Islet precursor cell (in vitro differentiated cells): ENCODE data around the gene PPFIA2.

Source experiments
- DNase-seq: peaks from one replicate; pipeline ENCODE4 v3.0.0-alpha.2; 2018

The PPFIA2 gene

DNA sequence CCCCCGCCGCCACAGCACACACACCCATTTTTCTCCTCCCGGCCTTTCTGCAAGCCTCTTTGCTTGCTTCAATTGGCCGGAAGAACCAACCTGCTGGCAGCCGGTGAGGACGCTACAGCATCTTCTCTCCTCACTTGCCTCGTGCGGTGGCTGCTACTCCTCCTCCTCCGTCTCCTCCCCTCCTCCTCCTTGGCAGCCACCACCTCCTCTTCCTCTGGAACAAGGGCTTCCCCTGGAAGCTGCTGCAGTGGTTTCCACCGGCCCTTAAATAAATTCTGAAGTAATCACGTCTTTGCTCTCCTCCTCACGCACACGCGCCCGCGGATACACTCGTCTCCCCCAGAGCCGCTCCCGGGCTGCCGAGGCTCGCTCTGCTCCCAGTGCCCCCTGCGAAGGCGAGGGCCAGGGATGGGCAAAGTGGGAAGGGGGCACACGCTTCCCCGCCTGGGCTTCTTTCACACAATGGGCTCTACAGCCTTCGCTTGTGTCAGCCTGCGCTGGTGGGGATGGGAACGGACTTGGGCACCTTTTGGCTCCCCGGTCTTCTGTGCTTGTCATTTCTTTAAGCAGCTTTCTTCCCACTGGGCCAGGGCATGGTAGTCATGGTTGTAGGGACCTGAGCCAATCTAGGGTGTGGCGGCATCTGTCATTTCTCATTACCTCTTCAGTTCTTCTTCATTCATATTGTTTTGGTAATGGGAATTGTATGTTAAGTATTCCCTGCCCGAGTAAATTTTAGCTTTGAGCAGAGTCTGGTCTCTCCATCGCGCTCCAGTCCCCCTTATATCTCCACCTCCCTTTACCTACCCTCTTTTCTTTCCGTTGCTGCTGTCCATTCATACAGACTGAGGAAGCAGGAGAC is at the start of gene PPFIA2:
PPFIA2 (minus strand) TSS at position 161 of the 862 bp plus-strand sequence.
- peak; percentile 82 for DNase-seq

DNA sequence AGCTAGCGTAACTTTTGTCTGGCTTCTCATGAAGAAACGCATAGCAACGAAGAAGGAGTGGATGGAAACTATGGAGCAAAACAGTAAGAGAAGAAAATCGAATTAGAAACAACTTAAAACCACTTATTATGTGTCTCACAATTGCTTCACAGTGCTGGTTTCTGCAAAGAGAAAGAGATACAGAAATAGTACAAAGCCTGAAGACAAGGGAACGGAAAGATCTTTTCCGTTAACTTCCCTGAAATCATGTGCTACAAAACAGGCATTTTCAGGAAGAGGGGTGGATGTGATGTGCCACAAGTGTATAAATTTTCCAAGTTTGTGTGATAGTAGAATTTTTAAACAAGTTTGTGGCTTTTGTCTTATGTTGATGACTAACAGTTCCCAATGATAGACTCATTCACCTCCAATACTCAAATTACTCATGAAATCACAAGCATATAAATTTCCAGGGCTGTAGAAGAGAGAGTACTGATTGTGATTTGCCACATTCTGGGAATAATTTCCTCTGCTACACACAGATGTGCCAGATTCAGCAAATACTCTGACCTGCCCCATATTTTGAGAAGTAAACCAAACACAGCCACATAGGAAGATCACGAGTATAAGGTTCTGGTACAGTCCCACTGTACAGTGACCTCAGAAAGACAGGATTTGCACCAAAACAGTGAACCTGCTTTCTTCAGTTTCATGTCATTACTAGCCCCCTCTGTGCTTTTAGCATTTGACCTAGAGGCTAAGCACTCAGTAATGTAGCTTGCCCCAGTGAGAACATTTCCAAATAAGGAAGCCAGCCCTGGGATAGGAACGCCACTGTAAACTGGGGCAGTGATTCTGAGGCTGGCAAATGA is 41.4 kb upstream of the PPFIA2 start:
- peak; percentile 78 for DNase-seq

DNA sequence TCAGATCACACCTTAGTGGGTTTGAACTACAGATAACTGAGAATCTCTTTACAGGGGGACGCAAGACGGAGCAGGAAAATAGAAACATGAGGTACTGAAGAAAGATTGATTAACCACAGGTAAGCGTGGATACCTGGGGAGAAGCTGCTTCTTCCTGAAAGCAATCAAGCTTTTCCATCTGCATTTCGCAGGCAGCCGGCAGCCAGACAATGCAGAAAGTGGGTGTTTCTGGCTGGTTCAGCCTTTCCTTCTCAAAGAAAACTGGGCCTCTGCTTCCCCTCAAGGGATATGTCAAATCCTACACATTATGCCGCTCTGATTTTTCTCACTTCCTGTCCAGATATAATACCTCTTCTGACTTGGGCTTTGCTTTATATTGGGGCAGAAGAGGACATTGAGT is 39.1 kb upstream of the PPFIA2 start:
- DNase-seq: peak; percentile 67

DNA sequence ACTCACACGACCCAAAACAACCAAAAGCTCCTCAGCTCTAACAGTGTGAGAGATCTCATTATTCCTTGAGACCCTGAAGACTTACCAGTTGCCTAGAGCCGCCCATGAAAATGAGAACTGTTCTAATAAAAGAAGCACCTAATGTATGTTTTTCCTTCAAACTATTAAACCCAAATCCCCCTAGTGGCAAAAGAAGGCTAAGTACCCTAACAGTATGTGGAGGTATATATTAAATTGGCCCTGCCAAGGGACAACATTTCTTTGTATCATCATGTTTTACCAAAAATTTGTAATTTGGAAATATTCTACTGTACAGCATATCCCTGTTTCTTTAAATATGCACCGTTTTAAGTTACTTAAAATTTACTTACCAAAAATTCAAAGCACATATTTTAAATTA is 38.0 kb upstream of the PPFIA2 start:
- no peak for DNase-seq

DNA sequence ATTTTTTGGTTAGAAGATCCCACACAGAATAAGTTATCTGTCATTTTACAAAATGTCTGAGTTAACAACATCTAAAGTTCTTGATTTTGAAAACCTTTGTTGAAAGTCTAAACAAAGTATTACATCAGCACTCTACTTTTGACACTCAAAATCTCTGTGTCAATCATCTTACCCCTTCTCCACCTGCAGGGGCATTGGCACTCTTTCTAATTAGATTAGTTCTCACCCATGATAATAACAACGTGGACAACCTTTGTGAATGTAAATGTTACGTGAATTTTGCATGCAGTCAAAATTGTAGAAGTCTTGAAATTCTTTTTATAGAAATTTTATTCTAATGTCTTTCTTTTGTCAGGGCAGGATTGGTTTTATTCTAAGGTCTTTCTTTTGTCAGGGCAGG is 33.5 kb upstream of the PPFIA2 start:
- DNase-seq: no peak

DNA sequence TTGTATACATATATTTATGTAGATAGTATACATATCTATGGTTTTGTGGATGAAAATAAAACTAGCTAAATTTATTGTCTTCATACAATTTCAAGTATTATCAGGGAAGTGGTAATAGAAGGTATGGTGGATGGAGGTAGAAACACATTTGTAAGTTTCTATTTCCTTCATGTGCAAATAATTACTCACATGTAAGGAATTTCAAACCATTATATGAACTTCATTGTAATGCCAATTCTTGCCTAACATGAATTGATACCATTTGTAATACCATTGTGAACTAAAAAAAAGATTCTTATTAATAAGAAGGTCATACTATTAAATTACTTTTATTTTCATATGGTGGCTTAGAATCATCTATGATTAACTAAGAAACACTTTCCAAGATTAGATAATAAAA is 20.1 kb upstream of the PPFIA2 start:
- no peak for DNase-seq

DNA sequence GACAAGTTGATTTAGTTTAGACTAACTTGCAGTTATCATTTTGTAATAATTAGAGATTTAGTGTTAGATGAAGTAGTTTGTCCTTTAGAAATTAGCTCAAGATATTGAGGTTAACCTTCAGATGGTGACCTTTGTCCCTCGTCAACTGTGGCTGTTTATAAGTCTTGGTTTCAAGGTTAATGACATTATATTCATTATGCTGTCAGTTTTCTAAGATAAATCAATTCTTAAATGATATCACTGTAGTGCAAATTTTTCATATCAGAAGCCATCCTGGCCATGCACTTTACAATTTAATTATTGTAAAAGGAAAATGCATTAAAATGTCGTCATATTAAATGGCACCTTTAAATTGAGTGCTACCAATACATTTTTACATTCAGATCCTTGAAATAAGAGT is 19.6 kb upstream of the PPFIA2 start:
- no peak for DNase-seq

DNA sequence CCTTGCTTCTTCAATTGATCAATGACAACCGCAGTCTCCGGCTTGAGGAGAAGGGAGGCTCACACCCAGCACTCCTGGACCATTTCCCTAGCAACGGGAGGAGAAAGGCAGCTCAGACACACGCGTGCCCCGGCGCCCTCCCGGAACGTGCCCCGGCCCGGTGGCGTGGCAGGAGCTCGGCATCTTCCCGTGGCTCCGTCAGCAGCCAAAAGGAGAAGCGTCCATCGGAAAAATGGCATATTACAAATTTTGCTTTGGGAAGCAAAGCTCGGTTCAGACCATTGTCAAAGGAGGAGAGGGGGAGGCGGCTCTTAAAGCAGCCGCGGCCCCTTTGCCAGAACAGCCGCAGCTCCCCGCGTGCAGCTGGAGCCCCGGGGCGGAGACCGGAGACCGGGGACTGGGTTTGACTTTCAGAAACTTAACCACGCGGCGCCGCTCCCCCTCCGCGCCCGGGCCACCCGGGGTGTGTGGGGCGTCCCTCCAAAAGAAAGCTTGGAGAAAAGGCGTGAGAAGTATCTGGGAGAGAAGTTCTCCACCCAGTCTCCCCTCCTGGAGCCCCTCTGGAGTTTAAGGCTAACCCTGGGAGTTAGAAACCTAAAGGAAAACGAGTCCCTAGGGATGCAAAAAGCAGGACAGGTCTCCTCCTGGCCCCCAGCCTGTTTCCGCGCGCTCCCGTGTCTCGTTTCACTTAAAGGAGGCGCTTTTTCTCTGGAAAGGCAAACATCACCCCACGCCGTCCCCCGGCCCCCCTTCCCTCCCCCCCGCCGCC is 545 bp downstream of the PPFIA2 start:
- peak; percentile 68 for DNase-seq

DNA sequence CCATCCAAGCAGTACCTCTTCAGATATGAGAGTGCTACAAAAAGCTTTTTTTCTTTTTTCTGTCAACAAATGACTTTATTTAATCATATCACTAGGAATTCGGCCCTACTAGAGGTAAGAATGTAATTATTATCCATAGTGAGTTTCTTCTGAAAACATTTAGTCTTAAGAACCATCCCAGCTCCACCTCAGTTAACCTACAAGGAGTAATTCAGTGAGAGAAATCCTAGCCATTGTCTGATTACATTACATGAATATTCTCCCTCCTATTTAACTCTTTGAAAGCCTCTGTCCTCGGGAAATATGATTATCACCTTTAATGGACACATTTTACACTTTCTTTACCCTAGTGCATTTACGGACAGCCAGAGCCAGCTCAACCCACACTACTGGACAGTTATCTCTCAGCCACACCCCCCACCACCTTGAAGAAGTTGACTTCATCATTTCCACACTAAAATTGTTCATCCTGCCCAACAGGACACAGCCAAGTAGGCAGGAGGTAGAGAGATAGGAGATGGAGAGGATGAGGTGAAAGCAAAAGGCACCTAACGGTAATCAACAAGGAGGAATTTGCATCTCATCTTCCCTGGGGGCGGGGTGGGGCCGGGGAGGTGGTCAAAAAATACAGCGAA is 1.3 kb downstream of the PPFIA2 start:
- no peak for DNase-seq

DNA sequence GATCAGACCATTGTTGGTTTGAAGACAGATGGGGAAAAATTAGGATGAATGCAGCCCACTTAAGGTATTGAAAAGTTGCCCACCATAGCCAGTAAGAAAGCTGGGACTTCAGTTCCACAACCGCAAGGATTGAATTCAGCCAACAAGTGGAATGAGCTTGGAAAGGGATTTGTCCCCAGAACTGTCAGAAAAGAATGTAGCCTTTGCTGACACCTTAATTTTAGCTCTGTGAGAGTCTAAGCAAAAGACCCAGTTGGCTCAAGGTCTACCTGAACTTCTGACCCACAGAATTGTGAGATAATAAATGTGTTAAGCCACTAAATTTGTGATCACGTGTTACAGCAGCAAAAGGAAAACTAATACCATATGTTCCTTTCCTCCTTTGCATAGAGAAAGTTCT is 29.4 kb downstream of the PPFIA2 start:
- no peak for DNase-seq

DNA sequence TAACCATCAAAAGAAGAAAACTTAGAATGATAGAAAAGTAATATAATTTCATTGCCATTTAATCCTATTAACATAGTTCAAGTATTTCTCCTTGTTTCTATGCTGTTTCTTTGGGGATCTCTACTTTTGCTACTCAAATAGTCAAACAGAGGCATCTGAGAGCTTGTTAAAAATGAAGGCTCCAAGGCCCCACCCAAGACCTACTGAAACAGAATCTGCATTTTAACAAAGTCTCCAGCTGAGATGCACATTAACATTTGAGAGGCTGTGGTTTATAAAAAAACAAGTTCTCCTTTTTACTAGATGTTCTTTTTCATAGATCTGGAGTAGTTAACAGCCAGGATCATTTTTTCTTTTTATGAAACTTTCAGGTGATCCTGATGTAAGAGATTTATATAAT is 31.8 kb downstream of the PPFIA2 start:
- DNase-seq: no peak

DNA sequence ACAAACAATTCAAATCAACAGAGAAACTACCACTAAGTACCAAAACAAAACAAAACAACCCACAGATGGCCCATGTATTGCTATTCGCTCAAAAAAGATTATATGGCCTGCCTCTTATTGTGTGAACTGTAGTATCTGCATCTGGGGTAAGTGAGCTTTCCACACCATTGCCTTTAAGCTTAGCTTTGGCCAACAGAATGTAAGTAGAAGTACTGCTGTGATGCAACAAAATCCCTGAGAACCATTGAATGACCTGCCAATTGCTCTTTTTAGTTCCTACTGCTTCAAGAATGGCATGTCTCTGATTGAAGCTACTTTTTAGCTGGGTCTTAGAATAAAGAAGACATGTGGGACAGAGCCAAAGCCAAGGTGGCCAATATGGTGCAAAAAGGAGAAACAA is 32.5 kb downstream of the PPFIA2 start:
- DNase-seq: no peak

DNA sequence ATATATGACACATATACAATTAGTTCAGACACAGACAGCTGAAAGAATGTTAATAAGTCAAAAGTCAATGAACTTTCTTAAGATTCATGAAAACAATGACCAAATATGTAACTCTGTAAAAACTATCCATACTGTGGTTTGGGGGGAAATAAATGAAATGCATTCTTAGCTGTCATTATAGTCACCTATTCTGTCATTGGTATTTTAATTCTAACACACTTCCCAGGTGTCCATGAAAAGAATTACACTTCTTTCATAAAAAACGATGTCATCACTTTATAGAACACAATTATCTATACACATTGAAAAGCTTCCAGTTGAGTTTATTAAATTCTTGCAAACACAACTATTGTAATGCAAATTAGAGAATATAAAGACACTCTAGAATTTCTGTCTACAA is 35.8 kb downstream of the PPFIA2 start:
- DNase-seq: no peak

DNA sequence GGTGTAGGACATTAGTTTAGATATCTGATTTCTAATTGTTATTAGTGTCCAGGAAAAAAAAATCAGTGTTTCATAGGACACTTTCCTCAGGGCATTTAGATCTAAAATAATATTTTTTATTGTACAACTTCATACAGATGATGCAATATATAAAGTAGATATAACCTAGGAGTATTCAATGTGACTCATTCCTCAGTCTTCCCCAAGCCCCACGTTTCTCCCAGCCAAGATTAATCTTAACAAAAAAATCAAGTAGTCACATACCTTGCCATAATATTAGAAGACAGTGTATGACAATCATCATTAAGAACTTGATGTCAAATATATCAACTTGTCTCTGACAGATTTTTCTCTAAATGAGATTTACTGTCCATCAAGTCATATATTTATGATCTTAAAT is 37.1 kb downstream of the PPFIA2 start:
- DNase-seq: no peak

DNA sequence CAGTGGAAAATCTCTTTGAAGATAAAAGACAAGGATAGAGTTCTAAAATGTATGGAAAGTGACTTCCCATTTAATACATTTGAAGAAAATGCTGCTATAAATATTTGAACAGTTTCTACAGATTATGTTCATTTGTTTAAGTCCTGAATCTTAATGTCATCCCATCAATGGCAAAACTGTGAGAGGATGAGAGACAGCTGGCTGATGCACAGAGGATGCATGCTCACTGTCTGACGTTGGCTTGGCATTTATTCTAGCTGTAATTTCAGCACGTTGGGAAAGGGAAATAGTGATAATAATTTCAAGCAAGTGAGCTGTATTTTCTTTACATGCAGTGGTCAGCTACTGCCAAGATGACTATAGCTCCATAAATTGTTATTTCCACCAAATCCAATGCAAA is 40.5 kb downstream of the PPFIA2 start:
- DNase-seq: no peak

DNA sequence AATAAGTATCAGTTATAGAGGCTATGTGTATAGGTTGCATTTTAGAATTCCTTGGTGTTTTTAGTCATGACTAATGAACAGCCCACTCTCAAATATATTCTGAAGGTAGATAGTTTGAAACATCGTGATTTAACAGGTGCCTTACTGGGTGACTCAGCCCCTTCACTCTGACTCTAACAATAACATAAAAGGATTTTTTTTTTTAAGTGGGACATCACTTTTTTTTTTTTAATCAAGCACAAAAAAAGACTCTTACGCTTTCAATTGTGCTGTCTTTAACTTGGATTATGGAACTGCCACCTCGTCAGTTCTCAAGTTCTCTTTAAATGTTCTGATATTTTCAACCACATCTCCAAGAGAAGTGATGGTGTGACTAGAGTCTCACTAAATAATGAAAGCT is 46.6 kb downstream of the PPFIA2 start:
- no peak for DNase-seq

DNA sequence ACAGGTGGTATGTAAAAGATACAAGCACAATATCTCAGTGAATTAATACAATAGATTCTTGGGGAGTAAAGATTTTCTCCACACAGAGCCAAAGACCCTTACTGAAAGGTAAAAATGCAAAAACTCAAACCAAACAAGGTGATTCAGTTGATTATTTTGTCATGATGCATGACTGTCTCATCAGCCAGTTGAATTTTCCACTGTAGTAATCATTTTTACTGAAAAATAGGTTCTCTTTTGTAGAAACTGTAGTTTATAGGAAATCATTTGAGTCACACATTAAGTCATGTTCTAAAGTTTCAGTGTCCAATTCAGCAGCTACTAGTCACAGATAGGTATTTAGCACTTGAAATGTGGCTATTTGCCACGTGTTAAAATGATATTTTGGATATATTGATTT is 53.6 kb downstream of the PPFIA2 start:
- DNase-seq: no peak

DNA sequence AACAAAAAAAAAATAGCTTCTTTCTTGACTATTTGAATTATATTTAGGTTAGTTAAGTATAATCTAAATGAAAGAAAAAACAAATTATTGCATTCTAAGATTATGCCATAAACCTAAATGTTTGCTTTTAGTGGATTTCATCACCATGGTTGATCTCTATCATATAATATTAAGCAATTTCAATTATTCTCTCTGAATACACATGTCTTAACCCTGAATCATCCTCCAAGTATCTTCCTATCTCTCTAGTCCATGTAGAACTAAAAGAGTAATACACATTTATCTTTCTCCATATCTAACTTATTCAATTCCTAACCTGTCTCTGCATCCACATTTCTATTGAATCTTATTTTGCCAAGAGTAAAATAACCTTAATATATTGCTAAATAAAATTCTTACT is 59.6 kb downstream of the PPFIA2 start:
- DNase-seq: no peak

DNA sequence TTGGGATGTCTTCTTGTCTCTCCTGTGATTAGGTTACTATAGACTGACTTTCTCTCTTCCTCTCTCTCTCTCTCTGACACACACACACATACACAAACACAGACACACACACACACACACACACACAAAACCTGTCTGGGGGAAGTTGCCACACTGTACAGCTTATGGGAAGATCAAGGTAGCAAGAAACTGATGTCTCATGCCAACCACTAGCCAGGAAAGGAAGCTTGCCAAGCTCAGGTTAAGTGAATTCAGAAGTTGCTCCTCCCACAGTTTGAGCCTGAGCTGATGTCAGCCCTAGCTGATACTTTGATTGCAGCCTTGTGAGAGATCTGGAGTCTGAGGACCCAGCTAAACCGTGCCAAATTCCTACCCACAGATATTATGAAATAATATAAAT is 67.1 kb downstream of the PPFIA2 start:
- DNase-seq: no peak

DNA sequence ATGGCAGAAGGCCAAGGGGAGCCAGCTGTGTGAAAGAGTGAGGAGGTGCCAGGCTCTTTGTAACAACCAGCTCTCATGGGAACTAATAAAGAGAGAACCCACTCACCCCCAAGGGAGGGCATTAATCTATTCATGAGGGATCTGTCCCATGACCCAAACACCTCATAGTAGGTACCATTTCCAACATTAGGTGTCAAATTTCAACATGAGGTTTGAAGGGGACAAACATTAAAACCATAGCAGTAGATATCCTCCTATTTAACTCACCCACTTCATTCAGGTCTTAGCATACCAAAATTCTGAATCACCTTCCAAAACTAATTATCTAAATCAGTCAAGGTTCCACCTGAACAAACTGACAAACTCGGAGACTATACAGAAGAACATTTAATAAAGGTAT is 75.3 kb downstream of the PPFIA2 start:
- DNase-seq: no peak

DNA sequence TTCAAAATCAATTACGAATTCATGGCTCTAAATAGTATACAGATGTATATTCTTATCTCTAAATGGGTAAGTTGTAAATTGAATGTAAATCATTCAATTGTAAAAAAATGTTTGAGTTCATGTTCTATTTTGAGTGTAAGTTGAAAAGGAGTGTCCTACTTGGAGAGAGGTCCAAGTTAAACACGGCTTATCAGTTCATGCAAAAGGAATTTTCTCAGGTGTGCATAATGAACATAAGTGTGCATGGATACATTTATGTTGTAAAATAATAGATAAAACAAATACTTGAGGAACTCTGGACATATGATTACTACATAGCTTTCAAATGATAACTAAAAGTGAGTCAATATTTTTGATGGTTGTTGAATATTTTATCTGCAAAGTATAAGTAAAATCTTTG is 79.5 kb downstream of the PPFIA2 start:
- no peak for DNase-seq

DNA sequence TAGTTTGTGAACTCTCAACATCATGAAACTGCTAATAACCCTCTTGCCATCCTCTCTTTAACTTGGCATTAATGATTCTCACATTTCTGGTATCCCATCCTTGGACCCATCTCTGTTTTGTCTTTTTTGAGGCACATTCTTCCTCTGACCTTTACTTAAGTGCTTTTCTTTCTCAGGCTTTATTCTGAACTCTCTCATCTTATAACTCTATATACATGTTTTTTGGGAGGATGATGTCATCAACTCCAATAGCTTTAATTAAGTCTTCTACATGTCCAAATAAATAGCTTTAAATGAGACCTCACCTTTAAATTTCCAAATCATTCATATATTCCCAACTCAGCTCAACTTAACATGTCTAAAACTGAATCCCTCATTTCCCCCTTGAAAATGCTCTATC is 88.4 kb downstream of the PPFIA2 start:
- DNase-seq: no peak

DNA sequence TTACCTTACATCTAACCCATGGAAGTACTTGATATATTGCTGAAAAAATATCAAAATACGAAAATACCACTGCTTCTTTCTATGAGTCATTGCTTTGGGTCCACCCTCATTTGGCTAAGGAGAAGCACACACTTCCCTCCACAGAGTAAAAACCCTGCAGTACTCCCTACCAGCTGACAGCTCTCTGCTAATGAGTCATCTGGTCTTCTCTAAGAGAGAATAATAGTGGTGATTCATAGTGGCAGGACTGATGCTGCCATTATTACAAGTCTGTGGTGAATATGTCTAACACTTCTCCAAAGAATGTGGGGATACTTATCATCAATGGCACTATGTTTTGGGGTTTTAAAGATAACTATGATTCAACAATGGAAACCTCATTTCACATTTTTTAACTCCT is 90.7 kb downstream of the PPFIA2 start:
- DNase-seq: peak; percentile 86
